Measurements from ENCODE around the gene PRICKLE2.

Gene PRICKLE2

GRCh38 chr3:64253689-64254088, 28.4 kb upstream of the PRICKLE2 start:
- no peak for DNase-seq (ENCODE audit: low spot score)

DNA sequence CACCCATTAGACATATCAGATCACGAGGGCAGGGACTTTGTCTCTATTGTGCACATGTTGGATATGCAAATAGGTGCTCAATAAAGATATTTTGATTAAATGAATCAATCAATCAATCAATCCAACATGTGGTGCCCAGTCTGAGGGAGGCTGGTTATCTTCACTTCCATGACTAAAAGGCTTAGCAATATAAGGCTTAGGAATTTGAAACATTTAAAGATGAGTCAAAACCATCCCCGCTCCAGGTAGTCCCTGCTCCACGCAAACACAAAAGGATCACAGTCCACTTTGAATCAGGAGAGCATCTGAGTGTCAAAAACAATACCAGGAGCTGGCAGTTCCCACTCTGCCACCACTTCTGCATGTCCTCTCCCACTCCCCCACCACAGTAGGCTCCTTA, 25.8 kb upstream of the PRICKLE2 start:
- DNase-seq (ENCODE audit: low spot score), result no peak

- DNase-seq (ENCODE audit: low spot score), result no peak
These were observed 22.9 kb upstream of the PRICKLE2 start for GRCh38 chr3:64247991-64248646.

DNA sequence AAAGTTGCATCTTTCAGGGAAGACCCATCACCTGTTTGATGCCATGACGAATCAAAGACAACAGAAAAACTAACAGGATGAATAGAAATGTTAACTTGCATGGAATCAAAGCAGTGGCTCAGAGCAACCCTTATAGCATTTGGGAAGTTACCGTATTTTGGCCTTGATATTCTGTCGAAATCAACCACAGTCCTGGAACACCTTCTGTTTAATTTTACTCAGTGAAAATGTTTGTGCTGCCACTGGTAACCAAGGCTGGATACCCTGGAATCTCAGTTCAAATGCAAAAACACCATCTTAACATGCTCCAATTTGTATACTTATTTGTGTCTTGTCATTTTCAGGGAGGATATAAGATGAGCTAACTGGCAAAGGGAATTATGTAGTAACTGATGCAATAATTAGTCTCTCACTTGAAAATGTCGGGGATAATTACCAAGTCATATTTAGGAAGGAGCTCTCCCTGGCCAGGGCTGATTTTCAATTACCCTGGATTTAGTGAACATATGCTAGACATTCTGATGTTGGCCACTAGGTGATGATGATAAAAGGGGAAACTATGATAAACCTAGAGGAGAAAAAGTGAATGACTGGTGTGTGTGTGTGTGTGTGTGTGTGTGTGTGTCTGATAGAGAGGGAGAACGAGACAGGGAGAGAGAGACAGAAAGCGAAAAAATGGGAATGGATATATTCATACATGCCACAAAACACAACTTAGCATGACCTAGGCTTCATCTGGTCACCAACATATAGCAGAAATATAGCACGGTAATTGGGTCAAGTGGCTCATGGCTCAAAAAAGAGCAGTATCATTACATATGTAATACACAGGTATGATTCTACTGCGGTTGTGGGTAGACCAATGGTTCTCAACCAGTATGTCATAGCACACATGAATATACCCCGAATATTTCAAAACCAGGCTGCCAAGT, 19.0 kb upstream of the PRICKLE2 start:
- DNase-seq (ENCODE audit: low spot score), result no peak

DNA sequence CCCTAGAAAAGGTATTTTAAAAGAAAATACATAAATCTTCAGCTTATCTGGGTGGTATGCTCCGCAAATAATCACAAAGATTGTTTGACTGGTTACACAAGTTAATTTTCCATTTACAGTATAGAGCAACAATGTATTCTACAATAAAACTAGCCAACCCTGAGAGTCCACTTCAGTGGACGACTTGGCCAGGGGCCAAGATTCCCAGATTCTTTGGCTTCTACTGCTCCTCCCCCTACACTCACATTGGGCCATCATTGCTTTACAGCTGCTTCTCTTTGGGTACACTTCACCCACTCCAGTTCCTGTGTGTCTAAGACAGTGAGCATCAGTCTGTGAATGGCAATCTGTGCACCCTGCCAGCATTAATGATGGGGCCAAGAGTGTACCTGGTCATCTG, 17.2 kb upstream of the PRICKLE2 start:
- DNase-seq (ENCODE audit: low spot score), result no peak

GRCh38 chr3:64240959-64241358, 15.7 kb upstream of the PRICKLE2 start:
- no peak for DNase-seq (ENCODE audit: low spot score)

DNA sequence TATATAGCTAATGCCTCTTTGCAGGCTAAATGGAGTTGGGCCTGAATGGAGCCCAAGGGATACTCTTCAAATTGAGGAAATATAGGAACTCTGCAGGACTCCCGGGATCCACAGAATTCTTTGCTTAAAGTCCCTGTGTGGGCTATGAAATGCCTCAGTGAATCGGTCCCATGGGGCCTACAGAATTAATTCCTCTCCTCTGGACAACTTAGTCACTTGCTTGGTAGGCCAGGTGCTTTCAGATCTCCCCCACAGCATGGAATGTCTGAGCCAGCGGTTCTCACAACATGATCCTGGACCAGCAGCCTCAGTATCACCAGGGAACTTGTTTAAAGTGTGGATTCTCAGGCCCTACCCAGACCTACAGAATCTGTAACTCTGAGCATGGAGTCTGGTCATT, 15.1 kb upstream of the PRICKLE2 start:
- no peak for DNase-seq (ENCODE audit: low spot score)

- no peak for DNase-seq (ENCODE audit: low spot score)
These were observed 14.6 kb upstream of the PRICKLE2 start for GRCh38 chr3:64239841-64240240.

DNA sequence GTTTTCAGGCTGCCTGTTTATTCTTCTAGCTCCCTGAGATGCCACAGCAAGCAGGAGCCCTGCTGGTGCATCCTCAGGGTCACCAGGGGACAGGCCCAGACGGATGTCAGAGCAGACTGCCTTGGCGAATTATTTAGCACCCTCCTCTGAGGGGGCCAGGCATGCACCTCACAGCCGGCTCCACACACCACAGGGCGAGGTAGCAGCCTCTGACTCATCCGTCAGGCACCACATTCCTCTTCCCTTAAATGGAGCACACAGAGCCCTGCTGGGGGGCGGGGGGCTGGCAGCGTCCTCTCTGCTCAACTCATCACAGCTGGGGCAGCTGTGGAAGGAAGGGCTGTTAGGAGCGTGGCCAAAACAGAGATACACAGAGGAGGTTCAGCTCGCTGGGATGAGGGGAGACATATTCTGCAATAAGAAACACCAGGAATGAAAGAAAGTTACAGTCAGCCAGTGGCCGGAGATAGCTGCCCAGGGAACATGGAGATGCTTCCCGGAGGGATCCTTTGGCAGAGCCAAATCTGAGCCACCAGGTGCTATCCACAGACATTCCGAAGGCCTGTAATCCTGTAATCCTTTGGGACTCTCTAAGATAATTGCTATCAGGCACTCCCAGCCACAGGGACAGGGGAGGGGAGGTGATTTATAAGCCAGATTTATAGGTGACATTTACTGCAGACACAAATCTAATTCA, 13.9 kb upstream of the PRICKLE2 start:
- no peak for DNase-seq (ENCODE audit: low spot score)

DNA sequence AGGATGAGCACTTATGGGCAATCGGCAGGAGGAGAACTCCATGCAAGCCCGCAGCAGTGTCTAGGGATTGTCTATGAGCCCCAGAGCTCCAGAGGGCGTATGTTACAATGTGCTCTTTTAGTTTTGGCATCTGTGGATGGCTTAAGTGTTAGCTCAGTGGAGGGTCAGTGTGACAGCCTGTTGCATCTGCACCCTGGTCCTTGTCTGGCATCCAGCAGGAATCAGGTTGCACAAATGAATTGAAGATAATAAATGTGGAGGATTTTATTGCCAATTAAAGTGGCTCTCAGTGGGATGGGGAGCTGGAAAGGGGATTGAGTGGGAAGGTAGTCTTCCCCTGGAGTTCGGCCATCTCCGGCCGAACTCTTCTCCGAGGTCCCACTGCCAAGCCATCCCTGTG, 11.8 kb upstream of the PRICKLE2 start:
- no peak for DNase-seq (ENCODE audit: low spot score)

- no peak for DNase-seq (ENCODE audit: low spot score)
These were observed 10.3 kb upstream of the PRICKLE2 start for GRCh38 chr3:64235605-64236004.

- no peak for DNase-seq (ENCODE audit: low spot score)
These were observed 9.3 kb upstream of the PRICKLE2 start for GRCh38 chr3:64234571-64234970.

GRCh38 chr3:64232821-64233220, 7.6 kb upstream of the PRICKLE2 start:
- DNase-seq (ENCODE audit: low spot score), result no peak

GRCh38 chr3:64229903-64230302, 4.6 kb upstream of the PRICKLE2 start:
- DNase-seq (ENCODE audit: low spot score), result no peak

DNA sequence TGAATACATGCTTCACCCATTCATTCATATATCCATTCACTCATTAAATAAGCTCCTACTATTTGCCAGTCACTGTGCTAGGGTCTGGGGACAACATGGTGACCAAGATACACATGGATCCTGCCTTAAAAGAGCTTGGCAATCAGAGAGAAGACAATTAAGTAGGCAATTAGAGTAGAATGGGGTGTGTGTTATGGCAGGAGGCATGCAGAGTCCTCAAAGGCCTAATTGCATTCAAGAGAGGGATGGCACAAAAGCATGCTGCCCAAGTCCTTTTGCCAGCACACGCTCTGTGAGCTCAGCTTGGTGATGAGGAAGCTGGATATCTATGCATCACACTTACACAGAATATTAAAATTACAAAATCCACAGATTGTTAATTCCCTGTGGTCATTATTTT, 2.8 kb upstream of the PRICKLE2 start:
- no peak for DNase-seq (ENCODE audit: low spot score)

- no peak for DNase-seq (ENCODE audit: low spot score)
These were observed 1.5 kb upstream of the PRICKLE2 start for GRCh38 chr3:64226730-64227129.

GRCh38 chr3:64225695-64226499, 631 bp upstream of the PRICKLE2 start:
- DNase-seq (ENCODE audit: low spot score), result no peak

DNA sequence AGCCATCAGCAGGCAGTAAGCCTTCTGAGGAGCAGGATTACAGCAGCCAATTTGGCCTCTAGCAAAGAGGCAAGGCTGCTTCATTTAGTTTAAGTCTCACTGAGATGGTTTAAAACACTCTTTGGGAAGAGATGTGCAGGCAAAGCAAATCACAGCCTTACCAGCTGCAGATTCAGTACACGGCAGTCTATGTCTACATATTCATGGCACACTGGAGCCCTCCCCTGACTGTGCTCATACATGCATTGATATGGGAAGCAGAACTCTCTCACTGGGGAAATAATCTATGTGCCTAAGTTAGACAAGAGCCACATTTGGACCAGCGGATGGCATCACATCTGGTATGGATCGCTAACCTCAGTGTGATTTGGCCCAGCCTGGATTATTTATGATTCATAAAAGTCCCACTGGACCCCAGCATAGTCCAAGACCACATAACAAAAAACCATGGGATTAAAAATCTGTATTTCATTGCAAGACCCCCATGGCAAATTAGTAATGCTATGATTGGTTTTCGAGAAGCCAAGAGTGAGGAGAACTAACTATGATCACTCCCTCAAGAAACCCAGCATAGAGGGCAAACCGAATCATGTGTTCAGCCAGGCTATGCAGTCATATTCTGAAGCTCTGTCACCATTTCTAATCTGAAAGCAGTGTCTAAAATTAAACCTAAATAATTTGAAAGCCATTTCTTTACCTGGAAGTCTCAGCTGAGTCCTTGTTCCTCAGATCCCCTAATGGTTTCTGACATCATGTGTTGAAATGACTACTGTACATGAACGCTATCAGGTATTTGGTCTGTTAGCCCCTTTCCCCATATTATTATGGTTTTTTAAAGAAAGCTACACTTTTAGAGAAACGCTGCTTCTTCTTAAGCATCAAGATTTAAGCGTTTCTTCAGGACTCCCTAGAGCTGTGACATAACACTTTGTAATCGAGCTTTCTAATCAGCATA, 1.2 kb downstream of the PRICKLE2 start:
- no peak for DNase-seq (ENCODE audit: low spot score)

- DNase-seq (ENCODE audit: low spot score), result no peak
These were observed 2.7 kb downstream of the PRICKLE2 start for GRCh38 chr3:64222501-64223111.

DNA sequence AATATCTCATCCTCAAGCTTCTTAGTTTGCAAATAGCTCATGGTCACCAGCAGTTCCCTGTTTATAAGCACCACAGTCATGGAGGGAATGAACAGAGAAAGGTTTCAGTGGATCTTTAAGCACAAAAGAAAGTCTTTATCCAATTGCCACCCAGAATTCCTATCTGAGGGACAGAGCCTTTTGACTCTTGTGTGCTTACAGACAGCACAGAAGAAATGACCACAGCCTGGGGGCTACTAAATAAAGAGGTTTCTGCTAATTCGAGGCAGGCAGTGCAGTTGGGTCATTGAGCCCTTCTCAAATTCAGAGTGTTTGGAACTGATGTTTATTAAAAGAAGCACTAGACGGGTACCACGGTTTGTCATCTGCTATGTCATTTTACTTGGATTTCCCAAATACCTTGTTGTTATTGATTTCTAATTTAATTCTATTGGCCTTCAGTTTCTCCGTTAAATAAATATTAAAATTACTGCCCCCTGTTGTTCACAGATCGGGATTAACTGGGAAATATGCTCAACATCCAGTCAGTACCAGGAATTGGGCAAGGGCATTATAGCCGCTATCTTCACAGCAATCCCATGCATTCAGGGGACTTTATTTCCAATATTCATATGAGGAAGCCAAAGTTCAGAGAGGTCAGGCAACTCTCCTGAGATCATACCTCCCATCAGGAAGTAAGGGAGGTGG, 3.6 kb downstream of the PRICKLE2 start:
- no peak for DNase-seq (ENCODE audit: low spot score)
